ENCODE data around the gene SNX32.

- TF ChIP-seq CTCF (IDR thresholded peaks at IDR 0.05; ENCODE audit: extremely low read depth in 1 of 2, insufficient read depth in 1 of 2, low read depth in 1 of 2, low read length in 2 of 2) (no peak), POLR2A (IDR thresholded peaks at IDR 0.05; ENCODE audit: low read depth, low read length) (peak; percentile 99), POLR2AphosphoS5 (IDR thresholded peaks at IDR 0.05; ENCODE audit: insufficient read depth, low read depth, low read length) (peak; percentile 100), EZH2 (IDR thresholded peaks at IDR 0.05; ENCODE audit: borderline replicate concordance, low read depth, low read length, severe bottlenecking) (no peak)
- TF ChIP-seq, protein P1, sequence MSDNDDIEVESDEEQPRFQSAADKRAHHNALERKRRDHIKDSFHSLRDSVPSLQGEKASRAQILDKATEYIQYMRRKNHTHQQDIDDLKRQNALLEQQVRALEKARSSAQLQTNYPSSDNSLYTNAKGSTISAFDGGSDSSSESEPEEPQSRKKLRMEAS (IDR thresholded peaks at IDR 0.05; ENCODE audit: insufficient read depth, insufficient read length): no peak
Measured at GRCh38 chr11:65900125-65900898, 66.5 kb downstream of the SNX32 start, which contains the start of gene FOSL1.

All from endothelial cell of umbilical vein (primary cell).